Psoas muscle (tissue), 8 donors: Measurements from ENCODE around the gene TADA2B. TPM values are rescaled to one million over a fixed set of nuclear protein-coding genes. Genes with fewer than 3 reads are reported as not detected.

Experiments
- ATAC-seq, 4 donors: fragments of 200-7000 bp; cut with Tn5 transposase; one replicate each; pipeline ENCODE4 v1.9.1; 2020; ENCODE audit warnings: moderate library complexity in 3 of 4, mild to moderate bottlenecking in 2 of 4
- DNase-seq, 2 donors: peaks; one replicate each; pipeline ENCODE4 v3.0.0-alpha.2; 2020
- H3K27ac ChIP-seq: fragments of 200-600 bp; one replicate; pipeline ENCODE4 v1.8.0; 2022
- H3K27me3 ChIP-seq, 3 donors: fragments of 200-600 bp in 1 of 3; one replicate each; pipeline versions ENCODE4 v1.6.1 to v1.8.0; 2013 to 2022; ENCODE audit warnings: low read length in 2 of 3, mild to moderate bottlenecking in 2 of 3, moderate library complexity in 1 of 3; ENCODE audit not compliant: insufficient read depth in 3 of 3
- H3K36me3 ChIP-seq, 2 donors: fragments of 200-600 bp in 1 of 2; one replicate each; pipeline versions ENCODE4 v1.6.1 to v1.8.0; 2013 to 2022; ENCODE audit warnings: low read depth in 1 of 2, mild to moderate bottlenecking in 1 of 2, moderate library complexity in 1 of 2; ENCODE audit not compliant: insufficient read depth in 1 of 2
- H3K4me1 ChIP-seq: fragments of 200-600 bp; one replicate; pipeline ENCODE4 v1.8.0; 2022
- H3K4me3 ChIP-seq: fragments of 200-600 bp; one replicate; pipeline ENCODE4 v1.8.0; 2022; ENCODE audit warnings: mild to moderate bottlenecking
- H3K9me3 ChIP-seq: fragments of 200-600 bp; one replicate; pipeline ENCODE4 v1.8.0; 2022
- WGBS, 3 donors: extraction: QIAGEN DNeasy Blood & Tissue Kit; methylation state at CpG; one replicate each; pipeline versions ENCODE4 v1.1.6 to v1.1.7; 2013; 5-methylcytosine and 5-hydroxymethylcytosine counted together
- intact Hi-C, 2 donors: fragments of 100-400 bp; cut with DNase I; formaldehyde crosslinking; loops; one replicate each; pipeline versions ENCODE4 v1.11.0 to v1.14.2; 2022
- polyA plus RNA-seq, 3 donors: library from polyadenylated mRNA; stranded (reverse); fragments of 200-250 nt; gene quantifications; one replicate each; pipeline ENCODE4 v1.2.3, GENCODE V29; 2013
- total RNA-seq, 4 donors: library from RNA; stranded (reverse); fragmentation: NEBNext Ultra II Directional in 2 of 4; extraction: Animal tissue kit (Norgen Biotek cat#: 25700) in 2 of 4; gene quantifications; one replicate each; pipeline versions ENCODE4 v1.2.1 to v1.2.4, GENCODE V29; 2021 to 2023
- TF ChIP-seq, protein P1 (sequence below): fragments of 200-600 bp; IDR thresholded peaks from one replicate; pipeline ENCODE4 v1.8.0; 2022; ENCODE audit warnings: antibody characterized with exemption
- donor health status: healthy with polysubstance abuse.
- donor health status: DM: no; HTN: no; CAD: no; lungs with moderate emphysema.
- donor health status: Bipolar disorder and iron deficiency.
- donor health status: healthy.
- donor health status: DM: yes; HTN: yes; CAD: no.
- donor health status: DM: no; HTN: no; CAD: no.
- donor health status: DM: no; HTN: no; CAD: no.
- donor health status: DM: yes; HTN: yes; CAD: no.

Gene TADA2B
- total and polyA plus RNA-seq, 7 donors, result 21.0 to 70.3 (median 47.0) TPM

GRCh38 chr4:7016086-7016485 is 27.1 kb upstream of the TADA2B start:
- Histone ChIP-seq H3K9me3 (no peaks in the 10 kb centered on the region), H3K27me3 (no peaks in the 10 kb centered on the region), H3K4me1 (peaks cover 4% of the 10 kb centered on the region), H3K36me3 (peaks cover 0 to 85% of the 10 kb centered on the region in 2 donors), H3K27ac (no peak overlapping the region), H3K4me3 (no peak overlapping the region)
- intact Hi-C loops, result no loop called here
- 71 to 81% (median 81%) methylated on average over 11 of the region's 11 CpGs for WGBS, 3 donors
- TF ChIP-seq, protein P1, sequence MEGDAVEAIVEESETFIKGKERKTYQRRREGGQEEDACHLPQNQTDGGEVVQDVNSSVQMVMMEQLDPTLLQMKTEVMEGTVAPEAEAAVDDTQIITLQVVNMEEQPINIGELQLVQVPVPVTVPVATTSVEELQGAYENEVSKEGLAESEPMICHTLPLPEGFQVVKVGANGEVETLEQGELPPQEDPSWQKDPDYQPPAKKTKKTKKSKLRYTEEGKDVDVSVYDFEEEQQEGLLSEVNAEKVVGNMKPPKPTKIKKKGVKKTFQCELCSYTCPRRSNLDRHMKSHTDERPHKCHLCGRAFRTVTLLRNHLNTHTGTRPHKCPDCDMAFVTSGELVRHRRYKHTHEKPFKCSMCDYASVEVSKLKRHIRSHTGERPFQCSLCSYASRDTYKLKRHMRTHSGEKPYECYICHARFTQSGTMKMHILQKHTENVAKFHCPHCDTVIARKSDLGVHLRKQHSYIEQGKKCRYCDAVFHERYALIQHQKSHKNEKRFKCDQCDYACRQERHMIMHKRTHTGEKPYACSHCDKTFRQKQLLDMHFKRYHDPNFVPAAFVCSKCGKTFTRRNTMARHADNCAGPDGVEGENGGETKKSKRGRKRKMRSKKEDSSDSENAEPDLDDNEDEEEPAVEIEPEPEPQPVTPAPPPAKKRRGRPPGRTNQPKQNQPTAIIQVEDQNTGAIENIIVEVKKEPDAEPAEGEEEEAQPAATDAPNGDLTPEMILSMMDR, result no peak
- no peak for ATAC-seq
- no peak for DNase-seq

- intact Hi-C loops, result no loop called here
- no peaks in the 10 kb centered on the region for H3K9me3 ChIP-seq
- no peak overlapping the region for H3K4me3 ChIP-seq
- H3K27ac ChIP-seq, result no peak overlapping the region
- TF ChIP-seq, protein P1, result no peak
- 91 to 93% (median 92%) methylated on average over 6 of the region's 6 CpGs for WGBS, 3 donors
- H3K4me1 ChIP-seq, result peaks cover 4% of the 10 kb centered on the region
- no peaks in the 10 kb centered on the region for H3K27me3 ChIP-seq
- peaks cover 0 to 85% of the 10 kb centered on the region in 2 donors for H3K36me3 ChIP-seq
- DNase-seq, result no peak
- no peak for ATAC-seq
Observed at GRCh38 chr4:7016512-7016911, 26.7 kb upstream of the TADA2B start.

DNA sequence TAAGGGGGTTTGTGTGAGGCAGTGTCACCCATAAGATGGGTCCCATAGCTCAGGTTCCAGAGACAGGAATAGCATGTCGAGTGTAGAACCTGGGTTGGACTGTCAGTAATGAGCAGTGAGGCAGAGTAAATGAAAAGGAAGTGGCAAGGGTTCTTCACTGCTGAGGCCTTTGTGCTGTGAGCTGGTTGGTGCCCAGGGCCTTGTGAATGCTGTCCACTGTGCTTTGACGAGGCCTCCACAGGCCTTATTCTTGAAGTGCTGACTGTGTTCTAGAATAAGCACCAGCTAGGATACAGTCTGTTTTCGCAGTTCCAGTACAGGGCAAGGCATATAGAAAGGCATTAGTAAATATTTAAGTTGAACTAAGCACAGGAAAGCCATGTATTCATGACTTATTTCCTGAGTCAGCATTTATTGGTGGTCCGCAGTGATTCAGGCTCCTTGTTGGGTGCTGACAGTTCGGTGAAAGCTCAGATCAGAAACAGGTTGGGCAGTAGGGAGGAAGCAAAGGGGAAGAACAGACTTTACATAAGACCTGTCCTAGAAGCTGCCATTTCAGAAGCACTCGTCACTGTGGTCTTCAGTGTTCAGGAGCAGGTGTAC is 25.6 kb upstream of the TADA2B start:
- Histone ChIP-seq H3K27me3 (no peaks in the 10 kb centered on the region), H3K36me3 (peaks cover 0 to 85% of the 10 kb centered on the region in 2 donors), H3K4me1 (no peaks in the 10 kb centered on the region), H3K27ac (no peak overlapping the region), H3K9me3 (no peaks in the 10 kb centered on the region), H3K4me3 (no peak overlapping the region)
- intact Hi-C loops, result no loop called here
- DNase-seq (no peak), ATAC-seq (no peak)
- TF ChIP-seq, protein P1, result no peak
- WGBS, 3 donors, result 90 to 94% (median 92%) methylated on average over 6 of the region's 6 CpGs

DNA sequence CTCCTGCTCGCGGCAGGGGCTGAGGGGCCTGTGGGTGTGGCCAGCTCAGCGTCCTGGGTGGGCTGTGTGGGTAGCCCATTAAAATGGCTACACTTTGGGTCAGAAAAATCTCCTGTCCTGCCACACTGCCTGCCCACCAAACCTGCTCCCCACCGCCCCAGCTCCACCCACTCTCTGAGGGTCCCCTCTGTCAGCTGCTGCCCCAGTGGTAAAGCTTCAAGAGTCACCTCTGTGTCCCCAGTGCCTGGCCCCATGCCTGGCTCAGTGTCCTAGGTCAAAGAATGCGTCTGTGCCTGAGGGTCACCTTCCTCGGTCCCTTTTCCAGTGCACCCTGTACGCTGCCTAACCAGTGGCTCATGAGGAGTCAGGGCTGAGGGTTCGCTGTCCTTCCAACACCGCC is 24.9 kb upstream of the TADA2B start:
- H3K27ac ChIP-seq, result no peak overlapping the region
- peaks cover 0 to 84% of the 10 kb centered on the region in 2 donors for H3K36me3 ChIP-seq
- TF ChIP-seq, protein P1, result no peak
- no peak overlapping the region for H3K4me3 ChIP-seq
- H3K9me3 ChIP-seq, result no peaks in the 10 kb centered on the region
- 82 to 89% (median 87%) methylated on average over 8 to 9 of the region's 9 CpGs for WGBS, 3 donors
- intact Hi-C loops, result no loop called here
- H3K4me1 ChIP-seq, result no peaks in the 10 kb centered on the region
- H3K27me3 ChIP-seq, result no peaks in the 10 kb centered on the region
- DNase-seq (no peak), ATAC-seq (peak in 1 of 4 donors; percentile 37)

- H3K4me3 ChIP-seq, result no peak overlapping the region
- H3K36me3 ChIP-seq, result peaks cover 0 to 84% of the 10 kb centered on the region in 2 donors
- H3K4me1 ChIP-seq, result no peaks in the 10 kb centered on the region
- 71 to 84% (median 83%) methylated on average over 10 of the region's 10 CpGs for WGBS, 3 donors
- H3K27me3 ChIP-seq, result no peaks in the 10 kb centered on the region
- intact Hi-C loops, result no loop called here
- H3K27ac ChIP-seq, result no peak overlapping the region
- TF ChIP-seq, protein P1, result no peak
- ATAC-seq, result no peak
- DNase-seq, result no peak
- H3K9me3 ChIP-seq, result no peaks in the 10 kb centered on the region
Observed at GRCh38 chr4:7019367-7019766, 23.8 kb upstream of the TADA2B start.
